CD14-positive monocyte (primary cell): ENCODE measurements around the gene ZNF451. TPM values are rescaled to one million over a fixed set of nuclear protein-coding genes. Genes with fewer than 3 reads are reported as not detected.

Source experiments
- DNase-seq, 3 donors: peaks; one replicate each; pipeline ENCODE4 v3.0.0-alpha.2; 2011 to 2022
- H2AFZ ChIP-seq: 2 replicates; pipeline ENCODE4 v1.6.0; 2012; ENCODE audit warnings: mild to moderate bottlenecking, low read depth, low read length, inconsistent platforms; ENCODE audit not compliant: insufficient read depth, poor library complexity, severe bottlenecking
- H3K27ac ChIP-seq, 2 donors: 1 replicate in 1 of 2; 2 replicates in 1 of 2; pipeline ENCODE4 v1.5.1; 2012 to 2013; ENCODE audit warnings: low read length in 2 of 2, control low read depth in 1 of 2, inconsistent platforms in 1 of 2, low read depth in 1 of 2, mild to moderate bottlenecking in 1 of 2
- H3K27me3 ChIP-seq, 2 donors: one replicate each; pipeline versions ENCODE4 v1.6.0 to v1.6.1; 2011 to 2013; ENCODE audit warnings: low read length in 2 of 2; ENCODE audit not compliant: control insufficient read depth in 2 of 2, insufficient read depth in 2 of 2
- H3K36me3 ChIP-seq, 2 donors: replicated peaks in 1 of 2; 1 replicate in 1 of 2; 2 replicates in 1 of 2; pipeline versions ENCODE4 v1.5.1 to v1.6.1; 2012 to 2013; ENCODE audit warnings: low read length in 2 of 2, control low read depth in 1 of 2, inconsistent platforms in 1 of 2, mild to moderate bottlenecking in 1 of 2; ENCODE audit not compliant: insufficient read depth in 2 of 2, control insufficient read depth in 1 of 2
- H3K4me1 ChIP-seq, 2 donors: 1 replicate in 1 of 2; 2 replicates in 1 of 2; pipeline versions ENCODE4 v1.5.1 to v1.6.1; 2012 to 2013; ENCODE audit warnings: low read length in 2 of 2, control low read depth in 1 of 2, inconsistent platforms in 1 of 2, mild to moderate bottlenecking in 1 of 2, moderate library complexity in 1 of 2; ENCODE audit not compliant: insufficient read depth in 2 of 2, control insufficient read depth in 1 of 2
- H3K4me2 ChIP-seq: replicated peaks from 2 replicates; pipeline ENCODE3; 2012; ENCODE audit warnings: low read length, moderate library complexity, mild to moderate bottlenecking; ENCODE audit not compliant: poor library complexity, severe bottlenecking; ENCODE audit errors: extremely low read depth
- H3K4me3 ChIP-seq, 3 experiments: fragments of 200-600 bp in 1 of 3; sonication (generic) in 1 of 3; replicated peaks in 1 of 3; 1 replicate in 2 of 3; 2 replicates in 1 of 3; pipeline ENCODE4 v1.5.1; 2011 to 2013; ENCODE audit warnings: low read length in 3 of 3, mild to moderate bottlenecking in 3 of 3, control low read depth in 2 of 3, low read depth in 2 of 3, inconsistent platforms in 1 of 3, moderate library complexity in 1 of 3
- H3K79me2 ChIP-seq: 2 replicates; pipeline ENCODE4 v1.6.0; 2012; ENCODE audit warnings: mild to moderate bottlenecking, control low read depth, inconsistent platforms, low read length, moderate library complexity; ENCODE audit not compliant: insufficient read depth
- H3K9ac ChIP-seq: 2 replicates; pipeline ENCODE4 v1.6.0; 2017; ENCODE audit warnings: low read length, mild to moderate bottlenecking; ENCODE audit not compliant: insufficient read depth, poor library complexity, severe bottlenecking
- H3K9me3 ChIP-seq, 2 donors: replicated peaks in 1 of 2; 1 replicate in 1 of 2; 2 replicates in 1 of 2; pipeline versions ENCODE4 v1.5.1 to v1.6.1; 2012 to 2013; ENCODE audit warnings: low read length in 2 of 2, control low read depth in 1 of 2; ENCODE audit not compliant: control insufficient read depth in 1 of 2, insufficient read depth in 1 of 2
- H4K20me1 ChIP-seq: 2 replicates; pipeline ENCODE4 v1.6.0; 2012; ENCODE audit warnings: mild to moderate bottlenecking, low read length, control low read depth, moderate library complexity; ENCODE audit not compliant: insufficient read depth
- H3K27ac Mint-ChIP-seq, 7 donors: one replicate each; pipeline ENCODE4 v1.8.0; 2020; ENCODE audit warnings: mild to moderate bottlenecking in 7 of 7, mixed read lengths in 7 of 7, moderate library complexity in 6 of 7, inconsistent platforms in 2 of 7
- H3K27me3 Mint-ChIP-seq, 3 donors: one replicate each; pipeline ENCODE4 v1.8.0; 2021 to 2022; ENCODE audit warnings: low read depth in 3 of 3, mild to moderate bottlenecking in 3 of 3, mixed read lengths in 3 of 3, moderate library complexity in 3 of 3, inconsistent platforms in 1 of 3
- H3K36me3 Mint-ChIP-seq, 2 donors: one replicate each; pipeline ENCODE4 v1.8.0; 2020; ENCODE audit warnings: mixed read lengths in 2 of 2, inconsistent platforms in 1 of 2, mild to moderate bottlenecking in 1 of 2
- H3K4me1 Mint-ChIP-seq: one replicate; pipeline ENCODE4 v1.8.0; 2020; ENCODE audit warnings: mild to moderate bottlenecking, mixed read lengths
- H3K4me3 Mint-ChIP-seq, 2 donors: one replicate each; pipeline ENCODE4 v1.8.0; 2020; ENCODE audit warnings: mild to moderate bottlenecking in 2 of 2, mixed read lengths in 2 of 2, moderate library complexity in 1 of 2
- H3K9me3 Mint-ChIP-seq, 7 donors: one replicate each; pipeline ENCODE4 v1.8.0; 2020 to 2022; ENCODE audit warnings: mixed read lengths in 7 of 7, mild to moderate bottlenecking in 6 of 7, moderate library complexity in 6 of 7, inconsistent platforms in 2 of 7
- WGBS: methylation state at CpG from one replicate; pipeline ENCODE4 v1.1.5; 2013; ENCODE audit warnings: missing lambda C conversion rate; ENCODE audit not compliant: insufficient coverage; 5-methylcytosine and 5-hydroxymethylcytosine counted together
- intact Hi-C, 2 donors: fragments of 100-400 bp; cut with micrococcal nuclease; formaldehyde crosslinking; loops; one replicate each; pipeline versions ENCODE4 v1.15.0 to v1.15.1; 2023
- polyA plus RNA-seq, 3 donors: library from polyadenylated mRNA; depleted of rRNA in 1 of 3; unstranded in 2 of 3; stranded (reverse) in 1 of 3; fragments of 300-500 nt in 2 of 3; fragments of >200 nt in 1 of 3; fragmentation: Illumina TruSeq in 2 of 3; gene quantifications; 1 replicate in 2 of 3; 2 replicates in 1 of 3; pipeline ENCODE4 v1.2.3, GENCODE V29; 2012 to 2021
- TF ChIP-seq, protein P1 (sequence below): fragments of 200-600 bp; IDR thresholded peaks from one replicate; pipeline ENCODE4 v1.8.0; 2022; ENCODE audit warnings: antibody characterized with exemption, mild to moderate bottlenecking

The ZNF451 gene
- polyA plus RNA-seq, 3 donors, result 7.9 to 22.0 (median 19.1) TPM

DNA sequence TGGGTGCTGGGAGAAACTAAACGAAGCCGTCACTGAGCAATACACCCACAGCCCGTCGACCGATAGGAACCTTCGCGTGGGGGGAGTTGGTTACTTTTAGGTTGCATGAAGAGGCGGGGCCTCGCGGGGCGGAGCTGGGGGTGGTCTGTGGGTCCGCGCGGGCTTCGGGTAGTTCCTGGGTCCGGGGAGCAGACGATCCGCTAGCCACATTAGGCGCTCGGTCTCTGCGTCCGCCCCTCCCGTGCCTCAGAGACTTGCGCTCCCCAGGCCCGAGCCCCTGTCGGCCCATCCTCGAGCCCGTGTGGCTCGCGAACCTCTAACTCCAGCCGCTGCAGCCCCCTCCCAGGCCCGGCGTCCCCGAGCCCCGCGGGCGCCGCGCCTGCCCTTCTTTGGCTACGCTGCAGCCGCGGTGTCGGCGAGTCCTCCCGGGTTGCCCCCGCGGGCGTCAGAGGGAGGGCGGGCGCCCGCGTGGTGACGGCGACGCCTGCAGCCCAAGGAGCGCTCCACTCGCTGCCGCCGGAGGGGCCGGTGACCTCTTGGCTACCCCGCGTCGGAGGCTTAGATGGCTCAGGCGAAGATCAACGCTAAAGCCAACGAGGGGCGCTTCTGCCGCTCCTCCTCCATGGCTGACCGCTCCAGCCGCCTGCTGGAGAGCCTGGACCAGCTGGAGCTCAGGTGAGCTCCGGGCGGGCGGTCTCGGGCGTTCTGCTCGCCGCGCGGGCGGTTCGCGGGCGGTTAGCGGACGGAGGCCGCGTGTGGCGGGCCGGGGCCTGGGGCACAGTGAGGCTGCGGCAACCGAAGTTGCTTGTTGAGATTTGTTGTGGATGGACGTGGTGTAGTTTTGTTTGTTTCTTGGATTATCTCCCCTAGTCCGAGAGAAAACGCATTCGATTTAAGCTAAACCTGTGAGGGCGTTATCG lies 82.4 kb downstream of the ZNF451 start, which contains the start of gene BAG2:
BAG2 (plus strand) TSS at position 191 of the 920 bp plus-strand sequence; CDS start at position 563, 372 bp downstream.
- Mint-ChIP-seq H3K27me3 (peaks cover 6 to 10% (median 7%) of the 10 kb centered on the region in 3 donors), H3K36me3 (peaks cover 5 to 9% of the 10 kb centered on the region in 2 donors), H3K9me3 (peaks cover 0 to 1% (median 0%) of the 10 kb centered on the region in 7 donors), H3K4me1 (peaks cover 20% of the 10 kb centered on the region), H3K4me3 (peak within 1 kb of the TSS; percentile 88 to 96), H3K27ac (peak within 1 kb of the TSS in 6 of 7 donors; percentile 34 to 80 (median 64))
- DNase-seq, result peak; percentile 49 to 58 (median 54)
- Histone ChIP-seq H3K79me2 (peaks cover 8% of the 10 kb centered on the region), H2AFZ (peak within 1 kb of the TSS; percentile 91), H3K9me3 (no peaks in the 10 kb centered on the region), H3K4me3 (peak within 1 kb of the TSS; percentile 48 to 82 (median 50)), H4K20me1 (no peaks in the 10 kb centered on the region), H3K4me2 (peak within 1 kb of the TSS; percentile 88), H3K27me3 (peaks cover 4 to 12% of the 10 kb centered on the region in 2 donors), H3K4me1 (peaks cover 8 to 15% of the 10 kb centered on the region in 2 donors), H3K9ac (peak within 1 kb of the TSS; percentile 67), H3K36me3 (peaks cover 4 to 5% of the 10 kb centered on the region in 2 donors), H3K27ac (peak within 1 kb of the TSS in 1 of 2 donors; percentile 23)
- intact Hi-C loops, result no loop called here
- TF ChIP-seq, protein P1, sequence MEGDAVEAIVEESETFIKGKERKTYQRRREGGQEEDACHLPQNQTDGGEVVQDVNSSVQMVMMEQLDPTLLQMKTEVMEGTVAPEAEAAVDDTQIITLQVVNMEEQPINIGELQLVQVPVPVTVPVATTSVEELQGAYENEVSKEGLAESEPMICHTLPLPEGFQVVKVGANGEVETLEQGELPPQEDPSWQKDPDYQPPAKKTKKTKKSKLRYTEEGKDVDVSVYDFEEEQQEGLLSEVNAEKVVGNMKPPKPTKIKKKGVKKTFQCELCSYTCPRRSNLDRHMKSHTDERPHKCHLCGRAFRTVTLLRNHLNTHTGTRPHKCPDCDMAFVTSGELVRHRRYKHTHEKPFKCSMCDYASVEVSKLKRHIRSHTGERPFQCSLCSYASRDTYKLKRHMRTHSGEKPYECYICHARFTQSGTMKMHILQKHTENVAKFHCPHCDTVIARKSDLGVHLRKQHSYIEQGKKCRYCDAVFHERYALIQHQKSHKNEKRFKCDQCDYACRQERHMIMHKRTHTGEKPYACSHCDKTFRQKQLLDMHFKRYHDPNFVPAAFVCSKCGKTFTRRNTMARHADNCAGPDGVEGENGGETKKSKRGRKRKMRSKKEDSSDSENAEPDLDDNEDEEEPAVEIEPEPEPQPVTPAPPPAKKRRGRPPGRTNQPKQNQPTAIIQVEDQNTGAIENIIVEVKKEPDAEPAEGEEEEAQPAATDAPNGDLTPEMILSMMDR, result no peak
- WGBS, result under 1% methylated on average over 85 of the region's 97 CpGs

DNA sequence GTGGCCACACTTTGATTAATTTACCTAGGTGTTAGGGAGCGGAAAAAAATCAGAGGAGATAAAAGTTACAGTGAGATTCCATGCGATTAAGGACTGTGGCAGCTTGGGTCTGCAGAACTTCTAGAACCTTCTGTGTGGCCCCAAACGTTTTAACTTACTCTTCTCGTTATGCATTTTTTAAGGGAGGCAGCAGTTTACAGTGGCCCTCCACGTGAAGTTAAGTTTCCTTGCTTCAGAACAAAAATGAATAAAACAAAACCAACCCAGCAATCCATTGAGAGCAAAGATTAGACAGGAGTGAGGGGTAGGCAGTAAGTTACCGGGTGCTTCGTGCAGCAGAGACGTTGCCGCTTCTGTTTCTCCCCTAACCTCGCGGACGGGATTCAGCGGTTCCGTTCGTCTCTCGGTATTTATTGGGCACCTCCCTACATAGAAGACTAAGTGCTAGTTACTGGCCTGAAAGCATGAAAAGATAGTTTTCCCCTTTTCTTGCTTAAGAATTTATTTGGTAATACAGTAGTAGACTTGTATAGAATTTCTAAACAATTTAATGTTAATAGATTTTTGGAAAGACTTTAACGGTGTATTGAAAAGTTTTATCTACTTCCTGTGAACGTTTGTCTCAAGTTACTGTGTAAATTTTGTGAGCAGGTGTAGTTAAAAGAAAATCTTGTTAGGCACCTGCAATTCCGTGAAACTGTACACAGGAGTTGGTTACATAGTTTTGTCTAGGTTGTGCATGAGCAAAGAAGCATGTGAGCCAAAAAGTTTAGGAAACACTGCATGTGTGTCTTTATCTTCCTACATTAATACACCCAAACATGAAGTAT lies 83.3 kb downstream of the ZNF451 start:
- Histone ChIP-seq H3K9me3 (no peaks in the 10 kb centered on the region), H3K27ac (no peak overlapping the region), H3K4me2 (peak overlapping the region; percentile 88), H3K4me3 (peak overlapping the region; percentile 48 to 82 (median 50)), H4K20me1 (no peaks in the 10 kb centered on the region), H3K36me3 (peaks cover 0 to under 1% of the 10 kb centered on the region in 2 donors), H2AFZ (peak overlapping the region; percentile 91), H3K9ac (peak overlapping the region; percentile 67), H3K27me3 (peaks cover 4 to 12% of the 10 kb centered on the region in 2 donors), H3K4me1 (peaks cover 8 to 15% of the 10 kb centered on the region in 2 donors), H3K79me2 (peaks cover 8% of the 10 kb centered on the region)
- peaks cover 20% of the 10 kb centered on the region for H3K4me1 Mint-ChIP-seq
- 10% methylated on average over 6 of the region's 19 CpGs for WGBS
- peaks cover 0 to 1% (median 0%) of the 10 kb centered on the region in 7 donors for H3K9me3 Mint-ChIP-seq
- intact Hi-C loops, result no loop called here
- H3K36me3 Mint-ChIP-seq, result peaks cover 1 to 4% of the 10 kb centered on the region in 2 donors
- H3K4me3 Mint-ChIP-seq, result peak overlapping the region; percentile 88 to 96
- peak in 2 of 3 donors; percentile 6 to 8 for DNase-seq
- TF ChIP-seq, protein P1, result no peak
- H3K27ac Mint-ChIP-seq, result peak overlapping the region in 2 of 7 donors; percentile 41 to 79
- H3K27me3 Mint-ChIP-seq, result peaks cover 6 to 10% (median 7%) of the 10 kb centered on the region in 3 donors
